ENCODE measurements around the gene CCL21. TPM values are rescaled to one million over a fixed set of nuclear protein-coding genes. Genes with fewer than 3 reads are reported as not detected.
A peak's percentile ranks its signal among the peaks of the same experiment; 100 is the strongest.

CCL21 gene
- total RNA-seq, 1 experiment from 2014 or later = not detected

DNA sequence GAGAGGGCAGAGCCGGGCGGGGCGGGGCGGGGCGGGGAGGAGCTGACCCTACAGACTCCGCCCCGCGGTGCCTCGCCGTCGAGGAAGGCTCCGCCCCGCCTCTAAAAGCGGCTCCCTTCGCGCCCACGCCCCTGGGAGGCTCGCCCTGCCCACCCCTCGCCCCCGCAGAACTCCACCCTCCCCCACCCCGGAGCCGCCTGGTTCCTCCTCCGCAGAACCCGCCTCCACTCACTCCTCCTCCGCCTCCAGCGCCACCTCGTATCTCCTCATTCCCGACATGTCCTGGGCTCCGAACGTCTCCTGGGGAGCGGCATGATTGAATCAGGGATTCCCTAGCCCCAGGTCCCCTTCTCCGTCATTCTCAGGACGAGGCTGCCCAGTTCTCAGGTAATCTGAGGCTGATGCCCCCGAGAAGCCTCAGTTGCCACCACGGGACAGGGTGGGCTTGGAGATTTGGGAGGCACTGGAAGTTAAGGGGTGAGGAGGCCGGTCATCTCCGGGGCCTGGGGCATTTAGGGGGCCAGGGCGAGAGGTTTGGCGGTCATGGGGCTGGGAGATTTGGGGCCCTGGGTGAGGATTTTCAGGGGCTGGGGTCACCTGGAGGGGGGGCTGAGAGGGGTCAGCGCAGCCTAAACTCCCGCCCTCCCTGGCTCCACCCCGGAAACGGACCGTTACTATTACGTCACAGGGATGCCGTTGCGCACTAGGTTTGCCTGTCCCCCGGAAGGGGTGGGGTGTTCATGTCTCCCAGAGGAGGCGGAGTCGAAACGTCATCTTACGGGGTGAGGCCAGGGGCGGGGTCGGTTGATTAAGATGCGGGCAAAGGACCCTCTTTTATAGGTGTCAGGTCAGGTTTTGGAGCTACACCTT lies 44.3 kb downstream of the CCL21 start:
- ChIA-PET CTCF (interaction anchor here (0.6 to 4.0 kb wide), 21 partner anchors 9 to 980 kb away, joined by 3 to 65 read pairs (median 5); partner anchors contain the start of genes ARID3C, DCTN3, GALT and IL11RA), POLR2A (interaction anchor here (1.0 to 1.9 kb wide), 4 partner anchors 9 to 28 kb away, joined by 3 to 11 read pairs (median 6); partner anchors contain the start of genes GALT and SIGMAR1)
- H3K9me3 Mint-ChIP-seq = peaks cover 19% of the 10 kb centered on the region
- peaks cover 24% of the 10 kb centered on the region for H3K36me3 Mint-ChIP-seq
- H3K4me3 Mint-ChIP-seq = peak overlapping the region; percentile 94
- peaks cover 13% of the 10 kb centered on the region for H3K27me3 Mint-ChIP-seq (ENCODE audit: low read depth)
- DNase-seq (ENCODE audit: low spot score) = peak; percentile 94
- H3K27ac Mint-ChIP-seq = peak overlapping the region; percentile 97
- H3K4me1 Mint-ChIP-seq = peaks cover 9% of the 10 kb centered on the region
- peak; percentile 82 for ATAC-seq
- TF ChIP-seq ETV6 (CRISPR knock-in tag; IDR thresholded peaks at IDR 0.05) (peak; percentile 34; the same call in 1 of the 2 replicates), NFYB (CRISPR knock-in tag; conservative IDR thresholded peaks at IDR 0.05; ENCODE audit: low read depth) (no peak), ZNF138 (CRISPR knock-in tag; conservative IDR thresholded peaks at IDR 0.05) (no peak), ATF1 (CRISPR knock-in tag; IDR thresholded peaks at IDR 0.05) (no peak), HMGA2 (CRISPR knock-in tag; IDR thresholded peaks at IDR 0.05) (no peak), TCF7 (CRISPR knock-in tag; IDR thresholded peaks at IDR 0.05; ENCODE audit: low read depth) (no peak), CREM (CRISPR knock-in tag; IDR thresholded peaks at IDR 0.05) (peak; percentile 70; the same call in 1 of the 2 replicates), GRHL2 (CRISPR knock-in tag; IDR thresholded peaks at IDR 0.05; ENCODE audit: insufficient replicate concordance, severe bottlenecking) (no peak), TEAD1 (CRISPR knock-in tag; IDR thresholded peaks at IDR 0.05) (no peak), ZNF121 (CRISPR knock-in tag; IDR thresholded peaks at IDR 0.05) (no peak), ZNF281 (CRISPR knock-in tag; IDR thresholded peaks at IDR 0.05) (no peak), MXD4 (CRISPR knock-in tag; IDR thresholded peaks at IDR 0.05; ENCODE audit: borderline replicate concordance) (no peak), SP1 (CRISPR knock-in tag; conservative IDR thresholded peaks at IDR 0.05) (peak; percentile 96), TP53 (CRISPR knock-in tag; IDR thresholded peaks at IDR 0.05) (0 out of 2 replicates have a peak, but pooled peaks have one; percentile 47), FOXK1 (CRISPR knock-in tag; IDR thresholded peaks at IDR 0.05) (no peak; the same call in none of the 2 replicates), MAX (CRISPR knock-in tag; IDR thresholded peaks at IDR 0.05) (no peak), ZNF396 (CRISPR knock-in tag; IDR thresholded peaks at IDR 0.05; ENCODE audit: borderline replicate concordance) (no peak), AR (CRISPR knock-in tag; IDR thresholded peaks at IDR 0.05) (no peak)
- TF ChIP-seq, protein P1, sequence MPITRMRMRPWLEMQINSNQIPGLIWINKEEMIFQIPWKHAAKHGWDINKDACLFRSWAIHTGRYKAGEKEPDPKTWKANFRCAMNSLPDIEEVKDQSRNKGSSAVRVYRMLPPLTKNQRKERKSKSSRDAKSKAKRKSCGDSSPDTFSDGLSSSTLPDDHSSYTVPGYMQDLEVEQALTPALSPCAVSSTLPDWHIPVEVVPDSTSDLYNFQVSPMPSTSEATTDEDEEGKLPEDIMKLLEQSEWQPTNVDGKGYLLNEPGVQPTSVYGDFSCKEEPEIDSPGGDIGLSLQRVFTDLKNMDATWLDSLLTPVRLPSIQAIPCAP (CRISPR knock-in tag; IDR thresholded peaks at IDR 0.05) = no peak
- TF ChIP-seq, protein P2, sequence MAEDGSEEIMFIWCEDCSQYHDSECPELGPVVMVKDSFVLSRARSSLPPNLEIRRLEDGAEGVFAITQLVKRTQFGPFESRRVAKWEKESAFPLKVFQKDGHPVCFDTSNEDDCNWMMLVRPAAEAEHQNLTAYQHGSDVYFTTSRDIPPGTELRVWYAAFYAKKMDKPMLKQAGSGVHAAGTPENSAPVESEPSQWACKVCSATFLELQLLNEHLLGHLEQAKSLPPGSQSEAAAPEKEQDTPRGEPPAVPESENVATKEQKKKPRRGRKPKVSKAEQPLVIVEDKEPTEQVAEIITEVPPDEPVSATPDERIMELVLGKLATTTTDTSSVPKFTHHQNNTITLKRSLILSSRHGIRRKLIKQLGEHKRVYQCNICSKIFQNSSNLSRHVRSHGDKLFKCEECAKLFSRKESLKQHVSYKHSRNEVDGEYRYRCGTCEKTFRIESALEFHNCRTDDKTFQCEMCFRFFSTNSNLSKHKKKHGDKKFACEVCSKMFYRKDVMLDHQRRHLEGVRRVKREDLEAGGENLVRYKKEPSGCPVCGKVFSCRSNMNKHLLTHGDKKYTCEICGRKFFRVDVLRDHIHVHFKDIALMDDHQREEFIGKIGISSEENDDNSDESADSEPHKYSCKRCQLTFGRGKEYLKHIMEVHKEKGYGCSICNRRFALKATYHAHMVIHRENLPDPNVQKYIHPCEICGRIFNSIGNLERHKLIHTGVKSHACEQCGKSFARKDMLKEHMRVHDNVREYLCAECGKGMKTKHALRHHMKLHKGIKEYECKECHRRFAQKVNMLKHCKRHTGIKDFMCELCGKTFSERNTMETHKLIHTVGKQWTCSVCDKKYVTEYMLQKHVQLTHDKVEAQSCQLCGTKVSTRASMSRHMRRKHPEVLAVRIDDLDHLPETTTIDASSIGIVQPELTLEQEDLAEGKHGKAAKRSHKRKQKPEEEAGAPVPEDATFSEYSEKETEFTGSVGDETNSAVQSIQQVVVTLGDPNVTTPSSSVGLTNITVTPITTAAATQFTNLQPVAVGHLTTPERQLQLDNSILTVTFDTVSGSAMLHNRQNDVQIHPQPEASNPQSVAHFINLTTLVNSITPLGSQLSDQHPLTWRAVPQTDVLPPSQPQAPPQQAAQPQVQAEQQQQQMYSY (CRISPR knock-in tag; IDR thresholded peaks at IDR 0.05) = no peak
- TF ChIP-seq, protein P3, sequence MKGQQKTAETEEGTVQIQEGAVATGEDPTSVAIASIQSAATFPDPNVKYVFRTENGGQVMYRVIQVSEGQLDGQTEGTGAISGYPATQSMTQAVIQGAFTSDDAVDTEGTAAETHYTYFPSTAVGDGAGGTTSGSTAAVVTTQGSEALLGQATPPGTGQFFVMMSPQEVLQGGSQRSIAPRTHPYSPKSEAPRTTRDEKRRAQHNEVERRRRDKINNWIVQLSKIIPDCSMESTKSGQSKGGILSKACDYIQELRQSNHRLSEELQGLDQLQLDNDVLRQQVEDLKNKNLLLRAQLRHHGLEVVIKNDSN (CRISPR knock-in tag; IDR thresholded peaks at IDR 0.05) = no peak

Measured in WTC11 (cell line).